Measurements from ENCODE around the gene RUSF1. TPM values are rescaled to one million over a fixed set of nuclear protein-coding genes. Genes with fewer than 3 reads are reported as not detected.
"Not testable (repeated sequence)": the region's sequence is repeated elsewhere in the genome, so short reads cannot be mapped to it uniquely, and the experiment has no call there.

Gene RUSF1
- 30.5 and 59.5 TPM in 2 replicates for total RNA-seq (2014; rRNA removed; shearing (Covaris generic); ENCODE audit: low replicate concordance)

- peak within 1 kb of the TSS; percentile 79 for H3K4me3 ChIP-seq (ENCODE audit: low read length)
- peak within 1 kb of the TSS; percentile 12; the same call in 1 of the 2 replicates for H3K27ac ChIP-seq (ENCODE audit: low read length)
- peak within 1 kb of the TSS; percentile 94 for H3K4me2 ChIP-seq (ENCODE audit: low read depth, low read length, poor library complexity, severe bottlenecking)
- H3K79me2 ChIP-seq (ENCODE audit: low read length): peaks cover 35% of the 10 kb centered on the region
- DNase-seq: peak; percentile 94
- H3K9me2 ChIP-seq (replicated peaks; ENCODE audit: insufficient read depth, low read length): no peaks in the 10 kb centered on the region
- H3K4me1 ChIP-seq (ENCODE audit: low read length): peaks cover 29% of the 10 kb centered on the region
- no peaks in the 10 kb centered on the region for H3K27me3 ChIP-seq (ENCODE audit: low read length)
- H4K20me1 ChIP-seq (ENCODE audit: insufficient read depth, low read depth, low read length): no peaks in the 10 kb centered on the region
- no peaks in the 10 kb centered on the region for H3K9me3 ChIP-seq (ENCODE audit: low read length)
- no peaks in the 10 kb centered on the region for H3K36me3 ChIP-seq (ENCODE audit: insufficient read depth, low read length)
- H3K9ac ChIP-seq (ENCODE audit: low read length): peak within 1 kb of the TSS; percentile 84
- peak within 1 kb of the TSS; percentile 45 for H2AFZ ChIP-seq (ENCODE audit: low read length)
Measured at GRCh38 chr16:31507929-31508705, at the start of gene RUSF1. RUSF1 (minus strand) TSS chr16:31508391; CDS start chr16:31508373, 18 bp downstream.

- Histone ChIP-seq H3K27me3 (ENCODE audit: low read length) (no peaks in the 10 kb centered on the region), H3K79me2 (ENCODE audit: low read length) (no peaks in the 10 kb centered on the region), H2AFZ (ENCODE audit: low read length) (no peak overlapping the region), H3K4me3 (ENCODE audit: low read length) (no peak overlapping the region), H4K20me1 (ENCODE audit: insufficient read depth, low read depth, low read length) (no peaks in the 10 kb centered on the region), H3K9me2 (replicated peaks; ENCODE audit: insufficient read depth, low read length) (no peaks in the 10 kb centered on the region), H3K9me3 (ENCODE audit: low read length) (no peaks in the 10 kb centered on the region), H3K9ac (ENCODE audit: low read length) (no peak overlapping the region), H3K4me1 (ENCODE audit: low read length) (no peaks in the 10 kb centered on the region), H3K4me2 (ENCODE audit: low read depth, low read length, poor library complexity, severe bottlenecking) (no peak overlapping the region), H3K27ac (ENCODE audit: low read length) (no peak overlapping the region), H3K36me3 (ENCODE audit: insufficient read depth, low read length) (no peaks in the 10 kb centered on the region)
- DNase-seq: no peak
Measured at GRCh38 chr16:31542763-31543162, 34.6 kb upstream of the RUSF1 start.

GRCh38 chr16:31539762-31540161 is 31.6 kb upstream of the RUSF1 start:
- not testable (repeated sequence) for H3K9me3 ChIP-seq (ENCODE audit: low read length); H3K27me3 ChIP-seq (ENCODE audit: low read length); DNase-seq; H3K27ac ChIP-seq (ENCODE audit: low read length); H3K9ac ChIP-seq (ENCODE audit: low read length); H3K36me3 ChIP-seq (ENCODE audit: insufficient read depth, low read length); H3K4me1 ChIP-seq (ENCODE audit: low read length); H3K4me3 ChIP-seq (ENCODE audit: low read length); H2AFZ ChIP-seq (ENCODE audit: low read length); H3K4me2 ChIP-seq (ENCODE audit: low read depth, low read length, poor library complexity, severe bottlenecking); H4K20me1 ChIP-seq (ENCODE audit: insufficient read depth, low read depth, low read length); H3K79me2 ChIP-seq (ENCODE audit: low read length); H3K9me2 ChIP-seq (replicated peaks; ENCODE audit: insufficient read depth, low read length)

- H3K27ac ChIP-seq (ENCODE audit: low read length); H2AFZ ChIP-seq (ENCODE audit: low read length); H3K4me1 ChIP-seq (ENCODE audit: low read length); H3K9me2 ChIP-seq (replicated peaks; ENCODE audit: insufficient read depth, low read length); H3K4me3 ChIP-seq (ENCODE audit: low read length); H3K79me2 ChIP-seq (ENCODE audit: low read length); H3K4me2 ChIP-seq (ENCODE audit: low read depth, low read length, poor library complexity, severe bottlenecking); H4K20me1 ChIP-seq (ENCODE audit: insufficient read depth, low read depth, low read length); H3K9me3 ChIP-seq (ENCODE audit: low read length); H3K9ac ChIP-seq (ENCODE audit: low read length); H3K36me3 ChIP-seq (ENCODE audit: insufficient read depth, low read length); H3K27me3 ChIP-seq (ENCODE audit: low read length); DNase-seq: not testable (repeated sequence)
Measured at GRCh38 chr16:31538243-31538598, 30.0 kb upstream of the RUSF1 start.

GRCh38 chr16:31537362-31538242 is 29.4 kb upstream of the RUSF1 start:
- Histone ChIP-seq H3K9ac (ENCODE audit: low read length) (no peak overlapping the region), H3K9me3 (ENCODE audit: low read length) (no peaks in the 10 kb centered on the region), H3K4me1 (ENCODE audit: low read length) (no peaks in the 10 kb centered on the region), H3K4me3 (ENCODE audit: low read length) (no peak overlapping the region), H3K9me2 (replicated peaks; ENCODE audit: insufficient read depth, low read length) (no peaks in the 10 kb centered on the region), H3K79me2 (ENCODE audit: low read length) (no peaks in the 10 kb centered on the region), H3K27ac (ENCODE audit: low read length) (no peak overlapping the region), H3K27me3 (ENCODE audit: low read length) (no peaks in the 10 kb centered on the region), H2AFZ (ENCODE audit: low read length) (no peak overlapping the region), H3K36me3 (ENCODE audit: insufficient read depth, low read length) (no peaks in the 10 kb centered on the region), H4K20me1 (ENCODE audit: insufficient read depth, low read depth, low read length) (no peaks in the 10 kb centered on the region), H3K4me2 (ENCODE audit: low read depth, low read length, poor library complexity, severe bottlenecking) (no peak overlapping the region)
- DNase-seq: no peak

- Histone ChIP-seq H3K79me2 (ENCODE audit: low read length) (no peaks in the 10 kb centered on the region), H3K9me3 (ENCODE audit: low read length) (no peaks in the 10 kb centered on the region), H3K4me3 (ENCODE audit: low read length) (no peak overlapping the region), H3K36me3 (ENCODE audit: insufficient read depth, low read length) (no peaks in the 10 kb centered on the region), H3K9me2 (replicated peaks; ENCODE audit: insufficient read depth, low read length) (no peaks in the 10 kb centered on the region), H3K27ac (ENCODE audit: low read length) (no peak overlapping the region), H3K4me1 (ENCODE audit: low read length) (no peaks in the 10 kb centered on the region), H3K4me2 (ENCODE audit: low read depth, low read length, poor library complexity, severe bottlenecking) (no peak overlapping the region), H2AFZ (ENCODE audit: low read length) (no peak overlapping the region), H3K27me3 (ENCODE audit: low read length) (no peaks in the 10 kb centered on the region), H4K20me1 (ENCODE audit: insufficient read depth, low read depth, low read length) (no peaks in the 10 kb centered on the region), H3K9ac (ENCODE audit: low read length) (no peak overlapping the region)
- no peak for DNase-seq
Measured at GRCh38 chr16:31536804-31537361, 28.7 kb upstream of the RUSF1 start.

GRCh38 chr16:31535737-31536136 is 27.5 kb upstream of the RUSF1 start:
- H3K27me3 ChIP-seq (ENCODE audit: low read length): no peaks in the 10 kb centered on the region

GRCh38 chr16:31532896-31533295 is 24.7 kb upstream of the RUSF1 start:
- DNase-seq: no peak
- Histone ChIP-seq H3K79me2 (ENCODE audit: low read length) (no peaks in the 10 kb centered on the region), H3K27ac (ENCODE audit: low read length) (no peak overlapping the region), H3K27me3 (ENCODE audit: low read length) (no peaks in the 10 kb centered on the region), H3K9ac (ENCODE audit: low read length) (no peak overlapping the region), H3K9me2 (replicated peaks; ENCODE audit: insufficient read depth, low read length) (no peaks in the 10 kb centered on the region), H4K20me1 (ENCODE audit: insufficient read depth, low read depth, low read length) (no peaks in the 10 kb centered on the region), H3K4me2 (ENCODE audit: low read depth, low read length, poor library complexity, severe bottlenecking) (no peak overlapping the region), H3K9me3 (ENCODE audit: low read length) (no peaks in the 10 kb centered on the region), H3K36me3 (ENCODE audit: insufficient read depth, low read length) (no peaks in the 10 kb centered on the region), H3K4me1 (ENCODE audit: low read length) (no peaks in the 10 kb centered on the region), H3K4me3 (ENCODE audit: low read length) (no peak overlapping the region), H2AFZ (ENCODE audit: low read length) (no peak overlapping the region)

More at GRCh38 chr16:31535737-31536136, 27.5 kb upstream of the RUSF1 start:
- Histone ChIP-seq H3K27ac (ENCODE audit: low read length) (no peak overlapping the region), H3K36me3 (ENCODE audit: insufficient read depth, low read length) (no peaks in the 10 kb centered on the region), H2AFZ (ENCODE audit: low read length) (no peak overlapping the region), H3K79me2 (ENCODE audit: low read length) (no peaks in the 10 kb centered on the region), H3K9ac (ENCODE audit: low read length) (no peak overlapping the region), H3K4me3 (ENCODE audit: low read length) (no peak overlapping the region), H4K20me1 (ENCODE audit: insufficient read depth, low read depth, low read length) (no peaks in the 10 kb centered on the region), H3K4me1 (ENCODE audit: low read length) (no peaks in the 10 kb centered on the region), H3K4me2 (ENCODE audit: low read depth, low read length, poor library complexity, severe bottlenecking) (no peak overlapping the region), H3K9me3 (ENCODE audit: low read length) (no peaks in the 10 kb centered on the region), H3K9me2 (replicated peaks; ENCODE audit: insufficient read depth, low read length) (no peaks in the 10 kb centered on the region)
- no peak for DNase-seq

Measured in Karpas-422 (cell line).